RPMI8226 (cell line): Measurements from ENCODE around the gene SLAMF8.

ENCODE experiments used
- DNase-seq: peaks from one replicate; pipeline ENCODE4 v3.0.0-alpha.2; 2015

SLAMF8 gene

GRCh38 chr1:159849626-159850366 is 23.1 kb downstream of the SLAMF8 start:
- no peak for DNase-seq

GRCh38 chr1:159851407-159851806 is 24.7 kb downstream of the SLAMF8 start:
- DNase-seq: peak; percentile 33

DNA sequence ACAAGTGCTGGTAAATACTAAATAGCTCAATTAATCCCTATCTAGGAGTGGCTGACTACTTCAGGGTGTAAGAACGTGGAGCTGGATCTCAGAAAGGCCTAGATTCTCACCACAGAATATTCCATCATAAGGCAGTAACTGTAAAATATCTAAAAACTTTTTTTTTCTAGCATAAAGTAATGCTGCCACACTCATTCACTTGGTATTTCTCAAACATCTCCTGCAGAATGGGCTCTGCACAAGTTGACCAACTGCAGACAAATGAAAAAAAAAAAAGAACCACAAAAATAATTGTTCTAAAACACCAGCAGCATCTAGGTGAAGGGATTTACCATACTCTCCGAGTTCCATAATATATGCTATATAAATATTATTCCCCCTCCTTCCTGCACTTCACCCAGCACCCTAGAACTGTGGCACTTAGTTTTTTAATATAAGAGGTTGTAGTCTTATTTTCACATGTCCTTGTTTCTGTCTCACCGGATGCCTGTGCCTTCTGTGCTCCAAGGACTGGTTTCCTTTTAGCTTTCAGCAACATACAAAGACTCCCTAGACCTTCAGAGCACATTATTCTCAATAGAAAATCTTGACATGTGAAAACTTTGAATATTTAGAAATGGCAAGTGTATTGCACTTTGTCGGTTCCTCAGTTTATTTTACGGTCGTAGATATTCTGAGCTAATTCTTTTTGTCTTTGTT is 26.9 kb downstream of the SLAMF8 start:
- DNase-seq: no peak

- no peak for DNase-seq
Measured at GRCh38 chr1:159854116-159854692, 27.5 kb downstream of the SLAMF8 start.

DNA sequence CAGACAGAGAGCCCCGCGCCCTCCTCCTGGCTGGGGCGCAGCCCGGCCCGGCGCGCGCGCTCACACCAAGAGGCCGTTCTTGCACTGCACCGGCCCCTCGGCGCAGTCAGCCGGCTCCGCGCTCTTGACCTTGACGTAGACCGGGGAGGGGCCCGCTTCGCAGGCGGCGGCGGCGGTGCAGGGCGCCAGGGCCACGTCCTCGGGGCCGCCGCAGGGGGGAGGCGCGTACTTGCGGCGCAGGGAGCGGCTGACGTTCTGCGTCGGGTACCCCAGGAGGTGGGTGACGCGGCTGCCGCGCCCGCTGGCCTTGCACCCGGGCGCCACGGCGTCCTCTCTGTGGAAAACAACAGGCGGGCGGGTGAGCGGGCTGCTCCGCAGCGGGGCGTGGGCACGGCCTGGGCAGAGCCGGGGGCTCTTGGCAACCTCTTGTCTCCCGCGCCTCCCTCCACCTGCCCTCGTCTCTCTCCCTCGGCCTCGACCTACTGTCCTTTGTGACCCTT is 28.1 kb downstream of the SLAMF8 start:
- DNase-seq: peak; percentile 91

- no peak for DNase-seq
Measured at GRCh38 chr1:159855709-159856108, 29.0 kb downstream of the SLAMF8 start.

GRCh38 chr1:159856576-159856975 is 29.9 kb downstream of the SLAMF8 start:
- no peak for DNase-seq

DNA sequence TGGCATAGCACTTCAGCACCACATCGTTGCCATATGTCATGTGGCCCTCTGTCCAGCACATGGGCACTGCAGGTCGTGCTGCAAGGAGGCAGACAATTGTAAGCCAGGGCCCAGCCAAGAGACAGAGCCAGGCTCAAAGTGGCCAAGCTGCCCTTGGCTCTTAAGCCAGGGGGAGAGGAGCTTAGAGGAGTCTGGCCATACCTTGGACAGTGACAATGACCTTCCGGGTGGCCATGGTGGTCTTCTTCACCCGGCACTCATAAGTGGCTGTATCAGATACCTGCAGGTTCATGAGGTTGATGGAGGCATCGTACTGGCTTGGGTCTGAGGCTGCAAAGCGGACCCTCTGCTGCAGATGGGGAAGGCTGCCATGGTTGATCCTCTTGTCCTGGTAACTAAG is 31.2 kb downstream of the SLAMF8 start:
- no peak for DNase-seq

GRCh38 chr1:159859767-159860322 is 33.2 kb downstream of the SLAMF8 start:
- no peak for DNase-seq

- DNase-seq: no peak
Measured at GRCh38 chr1:159860456-159860855, 33.8 kb downstream of the SLAMF8 start.

GRCh38 chr1:159861218-159861617 is 34.5 kb downstream of the SLAMF8 start:
- no peak for DNase-seq

- no peak for DNase-seq
Measured at GRCh38 chr1:159862031-159862430, 35.4 kb downstream of the SLAMF8 start.

DNA sequence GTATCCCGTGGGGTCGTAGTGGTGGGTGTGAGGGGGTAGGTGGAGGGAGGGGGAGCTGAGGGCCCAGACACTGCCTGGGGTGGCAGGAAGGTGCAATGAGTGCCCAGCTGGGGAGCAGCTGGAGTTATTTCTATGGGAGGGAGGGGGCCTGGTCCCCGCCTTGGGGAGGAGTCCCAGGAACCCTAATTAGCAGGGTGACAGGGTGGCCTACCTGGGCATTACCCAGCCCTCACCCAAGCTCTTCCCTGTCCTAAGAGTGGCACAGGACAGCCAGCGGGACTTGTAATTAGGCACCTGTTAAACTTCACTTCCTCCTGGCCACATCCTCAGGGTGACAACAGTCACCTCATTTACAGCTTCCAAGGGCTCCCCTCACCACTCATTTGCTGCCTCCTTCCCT is 35.9 kb downstream of the SLAMF8 start, which contains the start of gene VSIG8:
Gene VSIG8 (minus strand): TSS at position 101 of the 400 bp plus-strand sequence. CDS start 136 bp downstream, outside the sequence.
- DNase-seq: no peak

DNA sequence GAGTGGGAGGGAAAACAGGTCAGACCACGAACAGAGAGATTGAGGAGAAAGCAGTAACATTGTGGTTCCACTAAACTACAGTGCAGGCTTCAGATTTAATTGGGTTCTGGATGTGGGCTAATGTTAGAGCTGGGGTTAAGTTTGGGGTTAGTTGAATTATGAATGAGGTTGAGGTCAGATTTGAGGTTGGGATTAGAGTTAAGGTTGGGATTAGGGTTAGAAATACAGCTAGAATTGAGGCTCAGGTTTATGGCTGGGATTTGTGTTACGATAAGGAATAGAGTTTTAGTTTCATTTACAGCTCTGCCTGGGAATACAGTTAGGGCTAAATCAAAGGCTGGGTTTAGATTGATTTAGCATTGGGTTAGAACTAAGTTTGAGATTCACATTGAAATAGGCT is 37.6 kb downstream of the SLAMF8 start:
- DNase-seq: no peak

GRCh38 chr1:159866066-159866465 is 39.4 kb downstream of the SLAMF8 start:
- DNase-seq: no peak

- no peak for DNase-seq
Measured at GRCh38 chr1:159866905-159867663, 40.4 kb downstream of the SLAMF8 start.

- peak; percentile 58 for DNase-seq
Measured at GRCh38 chr1:159867664-159868026, 41.0 kb downstream of the SLAMF8 start.

GRCh38 chr1:159868766-159869165 is 42.1 kb downstream of the SLAMF8 start:
- peak; percentile 78 for DNase-seq

DNA sequence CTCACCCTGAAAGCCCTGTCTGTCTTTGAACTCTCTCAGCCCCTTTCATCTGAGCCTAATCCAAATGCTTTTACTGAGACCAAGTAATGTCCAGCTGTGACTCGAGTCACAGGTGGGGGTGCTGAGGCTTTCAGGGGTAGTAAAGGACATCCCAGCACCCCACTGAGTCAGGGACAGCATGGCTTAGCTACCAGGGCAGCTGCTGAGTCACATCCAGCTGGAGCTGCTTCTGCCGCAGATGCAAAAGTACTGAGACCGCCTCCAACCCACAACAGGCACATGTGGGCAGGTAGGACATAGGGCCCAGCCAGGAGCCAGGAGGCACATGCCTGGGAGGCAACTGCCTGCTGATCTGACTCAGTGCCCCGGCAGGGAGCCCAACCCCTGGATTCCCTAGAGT is 42.5 kb downstream of the SLAMF8 start:
- DNase-seq: peak; percentile 91

DNA sequence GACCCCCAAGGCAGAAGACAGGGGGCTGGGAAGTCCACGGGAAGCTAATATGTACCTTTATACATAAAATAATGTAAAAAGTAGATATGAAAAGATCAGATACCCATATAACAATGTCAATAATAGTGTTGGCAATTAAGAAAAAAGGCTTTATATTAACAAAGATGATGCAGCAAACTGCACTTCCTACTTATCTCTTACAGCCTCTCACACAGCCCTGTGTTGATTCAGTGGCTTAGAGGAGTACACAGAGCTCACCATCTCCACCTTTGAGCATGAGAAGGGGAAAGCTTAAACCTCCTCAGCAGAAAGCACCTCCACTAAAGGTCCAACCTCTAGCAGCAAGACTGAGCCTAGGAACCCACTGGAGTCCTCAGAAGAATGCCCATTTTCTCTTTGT is 42.9 kb downstream of the SLAMF8 start:
- peak; percentile 37 for DNase-seq

DNA sequence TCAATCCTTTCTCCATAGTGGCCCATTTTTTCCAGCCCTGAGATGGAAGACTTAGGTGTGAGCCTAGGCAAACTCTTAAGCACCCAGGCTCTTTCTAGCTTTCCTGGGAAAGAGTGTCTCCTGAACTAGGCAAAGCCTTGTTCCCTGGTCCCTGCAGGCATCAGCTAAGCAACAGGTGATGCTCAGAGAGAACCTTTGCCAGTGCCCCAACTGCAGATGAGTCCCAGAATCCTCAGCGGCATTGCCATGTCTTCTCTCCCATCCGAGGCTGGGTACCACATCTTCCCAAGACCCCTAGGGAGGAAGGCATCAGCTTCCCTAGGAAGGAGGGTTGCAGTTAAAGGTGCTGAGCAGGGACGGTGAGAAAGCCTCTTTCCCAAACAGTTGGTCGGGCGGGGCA is 44.0 kb downstream of the SLAMF8 start:
- no peak for DNase-seq

DNA sequence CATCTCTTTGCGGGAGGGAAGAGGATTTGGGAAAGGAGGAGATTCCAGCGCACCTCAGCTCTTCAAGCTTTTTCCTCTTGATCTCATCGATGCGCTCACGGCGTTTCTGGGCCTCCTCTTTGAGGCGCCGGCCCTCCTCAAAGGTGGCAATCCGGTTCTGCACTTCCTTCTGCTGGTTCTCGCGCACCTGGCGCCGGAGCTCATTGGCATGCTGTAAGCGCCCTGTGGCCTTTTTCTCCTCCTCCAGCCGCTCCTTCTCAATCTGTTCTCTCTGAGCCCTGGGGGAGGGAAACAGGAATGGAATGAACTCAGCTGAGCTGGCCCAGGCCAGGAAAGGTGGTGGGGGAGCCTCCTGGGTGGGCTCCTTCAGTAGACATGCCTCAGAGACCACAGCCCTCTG is 46.2 kb downstream of the SLAMF8 start:
- DNase-seq: no peak
